HG02885 (cell line): ENCODE data around the gene GM2A.
"Not testable (repeated sequence)": the region's sequence is repeated elsewhere in the genome, so short reads cannot be mapped to it uniquely, and the experiment has no call there.

Source experiments
- ATAC-seq: cut with Tn5 transposase; IDR thresholded peaks from one replicate; pipeline ENCODE4 v1.9.1; 2021; ENCODE audit warnings: mild to moderate bottlenecking; ENCODE audit not compliant: unreplicated experiment, poor library complexity

Gene GM2A

DNA sequence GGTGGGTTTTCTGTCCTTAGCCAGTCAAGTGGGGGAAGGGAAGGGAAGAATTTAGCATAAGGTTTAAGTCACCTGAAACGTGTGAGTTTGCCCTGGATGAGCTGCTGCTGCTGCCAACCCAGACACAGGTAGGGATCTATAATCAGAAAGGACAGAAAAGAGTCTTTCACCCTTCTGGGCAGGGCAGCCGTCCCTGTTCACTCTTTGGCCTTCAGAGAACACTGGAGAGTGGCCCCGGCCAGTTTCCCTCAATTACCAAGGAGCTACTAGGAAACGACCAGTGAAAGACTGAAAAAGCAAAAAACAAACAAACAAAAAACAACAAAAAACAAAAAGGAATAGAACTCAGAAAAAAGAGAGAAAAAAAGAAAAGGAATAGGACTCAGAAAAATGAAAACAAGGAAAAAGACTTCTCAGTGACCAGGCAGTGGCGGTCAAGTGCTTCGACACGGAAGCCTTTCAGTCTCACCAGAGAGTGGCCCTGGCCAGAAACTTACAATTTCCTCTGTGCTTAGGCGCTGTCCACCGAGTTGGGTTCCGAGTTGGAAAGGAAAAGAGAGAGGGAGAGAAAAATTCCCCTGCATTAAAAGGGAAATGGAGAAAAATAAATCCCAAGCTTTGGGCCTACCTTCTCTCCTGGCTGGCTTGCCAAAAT is 2.5 kb upstream of the GM2A start:
- ATAC-seq, result no peak

DNA sequence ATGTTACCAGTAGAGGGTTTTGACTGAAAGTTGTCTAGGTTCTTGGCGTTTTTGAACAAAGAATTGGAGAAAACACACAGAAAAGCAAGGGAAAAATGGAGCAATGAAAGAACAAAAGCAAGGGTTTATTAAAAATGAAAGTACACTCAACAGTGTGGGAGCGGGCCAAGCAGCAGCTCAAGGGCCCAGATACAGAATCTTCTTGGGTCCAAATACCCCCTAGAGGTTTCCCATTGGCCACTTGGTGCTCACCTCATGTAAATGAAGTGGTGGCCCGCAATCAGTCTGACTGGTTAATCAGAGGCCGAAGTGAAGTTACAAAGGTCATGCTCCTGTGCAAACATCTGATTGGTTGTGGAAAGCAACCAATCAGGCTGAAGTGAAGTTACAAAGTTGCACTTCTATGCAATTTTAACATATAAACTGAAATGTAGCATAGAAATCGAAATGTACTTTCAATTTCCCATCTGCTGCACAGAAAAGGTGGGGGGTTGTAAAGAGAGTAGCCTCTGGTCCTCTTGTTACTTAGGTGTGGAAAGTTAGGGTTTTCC is 1.9 kb upstream of the GM2A start:
- ATAC-seq, result no peak

DNA sequence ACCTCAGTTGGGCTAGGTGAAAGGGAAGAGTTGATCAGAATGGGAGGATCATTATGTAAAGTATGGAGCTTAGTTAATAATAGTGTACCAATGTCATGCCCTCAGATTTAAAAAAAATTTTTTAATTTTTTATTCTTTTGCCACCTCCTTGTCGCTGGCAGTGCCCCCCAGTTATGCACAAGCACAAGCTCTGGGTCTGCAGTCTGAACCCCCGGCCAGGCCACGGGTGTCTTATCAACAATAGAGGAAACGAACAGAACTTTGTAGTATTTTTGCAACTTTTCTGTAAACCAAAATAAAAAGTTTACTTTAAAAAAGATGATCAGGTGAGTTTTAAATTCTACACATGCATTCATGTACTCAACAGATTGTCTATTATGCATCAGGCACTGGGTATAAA is 1.4 kb upstream of the GM2A start:
- ATAC-seq, result no peak

DNA sequence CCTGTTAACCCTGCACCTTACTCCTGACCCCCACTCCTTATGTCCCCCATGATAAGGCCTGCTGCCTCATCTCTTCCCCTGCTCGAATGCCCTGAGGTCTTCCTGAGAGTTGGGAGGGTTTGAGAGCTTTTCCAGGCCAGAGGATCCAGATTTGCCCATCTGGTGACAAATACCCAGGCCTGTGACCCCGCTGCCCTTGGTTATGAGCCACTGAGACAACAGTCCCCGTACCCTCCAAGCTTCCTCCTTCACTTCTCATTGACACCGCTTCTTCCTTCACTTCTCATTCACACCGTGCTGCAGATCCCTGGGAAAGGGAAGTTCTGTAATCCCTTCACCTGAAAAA is 593 bp downstream of the GM2A start:
- no peak for ATAC-seq

DNA sequence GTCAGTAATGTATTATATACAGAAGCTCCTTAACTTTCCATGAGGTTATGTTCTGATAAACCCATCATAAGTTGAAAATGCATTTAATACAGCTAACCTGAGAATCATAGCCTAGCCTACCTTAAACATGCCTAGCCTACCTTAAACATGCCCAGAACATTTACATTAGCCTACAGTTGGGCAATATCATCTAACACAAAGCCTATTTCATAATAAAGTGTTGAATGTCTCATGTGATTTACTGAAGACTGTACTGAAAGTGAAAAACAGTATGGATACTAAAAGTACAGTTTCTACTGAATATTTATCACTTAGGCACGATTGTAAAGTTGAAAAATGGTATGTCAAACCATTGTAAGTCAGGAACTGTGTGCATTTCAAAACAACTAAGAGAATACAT is 1.6 kb downstream of the GM2A start:
- ATAC-seq, result no peak

DNA sequence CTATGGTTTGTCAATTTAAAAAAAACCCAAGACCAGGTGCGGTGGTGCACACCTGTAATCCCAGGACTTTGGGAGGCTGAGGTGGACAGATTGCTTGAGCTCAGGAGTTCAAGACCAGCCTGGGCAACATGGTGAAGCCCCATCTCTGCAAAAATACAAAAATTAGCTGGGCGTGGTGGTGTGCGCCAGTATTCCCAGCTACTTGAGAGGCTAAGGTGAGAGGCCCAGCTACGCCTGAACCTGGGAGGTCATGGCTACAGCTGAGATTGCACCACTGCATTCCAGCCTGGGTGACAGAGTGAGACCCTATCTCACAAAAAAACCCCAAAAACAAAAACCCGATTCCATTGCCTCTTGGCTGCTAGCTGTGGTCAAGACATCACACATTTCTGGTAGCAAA is 2.0 kb downstream of the GM2A start:
- ATAC-seq, result not testable (repeated sequence)

DNA sequence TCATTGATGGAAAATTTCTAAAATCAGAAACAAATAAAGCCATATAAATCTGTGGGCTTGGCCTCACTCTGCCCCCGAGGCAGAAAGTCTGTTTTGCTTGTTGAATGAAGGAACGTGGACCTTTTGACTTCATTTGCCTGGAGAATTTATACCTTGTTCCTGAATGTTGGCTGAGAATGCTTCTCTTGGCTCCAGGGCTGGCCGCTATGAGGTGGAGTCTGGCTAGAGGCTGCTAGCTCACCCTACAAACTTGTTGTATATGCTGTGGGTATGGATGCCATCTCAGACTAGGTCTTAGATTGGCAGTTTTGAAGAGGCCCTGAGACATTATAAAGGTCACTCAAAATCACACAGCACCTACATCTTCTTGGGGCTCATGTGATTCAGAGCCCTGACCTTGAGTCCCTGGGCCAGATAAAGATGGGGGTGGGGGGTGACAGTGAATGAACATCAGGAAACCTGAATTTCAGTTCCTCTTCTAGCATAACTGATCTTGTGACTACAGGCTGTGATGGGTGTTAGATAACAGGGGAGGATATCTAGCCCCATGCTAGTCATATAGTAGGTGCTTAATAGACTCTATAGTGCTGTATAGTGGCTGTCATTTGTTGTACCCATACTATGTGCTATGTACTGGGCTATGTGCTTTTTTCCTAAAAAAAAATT is 2.8 kb downstream of the GM2A start:
- peak; percentile 51 for ATAC-seq

DNA sequence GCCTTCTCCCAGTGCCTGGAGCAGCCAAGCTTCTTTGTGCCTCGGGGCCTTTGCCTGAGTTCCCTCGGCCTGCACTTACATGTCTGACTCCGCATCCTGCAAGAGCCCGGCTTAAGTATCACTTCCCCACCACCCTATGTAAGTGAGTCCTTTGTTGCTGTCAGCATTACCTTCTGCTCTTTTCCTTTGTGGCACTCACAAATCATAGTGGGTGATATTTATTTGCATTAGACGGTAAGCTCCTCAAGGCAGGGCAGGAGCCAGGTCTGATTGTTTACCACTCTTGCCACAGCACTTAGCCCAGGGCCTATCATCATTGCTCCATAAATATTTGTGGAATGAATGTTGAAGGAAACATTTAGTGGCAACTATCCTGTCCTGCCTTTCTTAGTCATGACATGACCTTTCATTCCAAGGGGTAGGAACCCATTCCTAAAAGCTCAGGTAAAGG is 4.8 kb downstream of the GM2A start:
- ATAC-seq, result peak; percentile 33

DNA sequence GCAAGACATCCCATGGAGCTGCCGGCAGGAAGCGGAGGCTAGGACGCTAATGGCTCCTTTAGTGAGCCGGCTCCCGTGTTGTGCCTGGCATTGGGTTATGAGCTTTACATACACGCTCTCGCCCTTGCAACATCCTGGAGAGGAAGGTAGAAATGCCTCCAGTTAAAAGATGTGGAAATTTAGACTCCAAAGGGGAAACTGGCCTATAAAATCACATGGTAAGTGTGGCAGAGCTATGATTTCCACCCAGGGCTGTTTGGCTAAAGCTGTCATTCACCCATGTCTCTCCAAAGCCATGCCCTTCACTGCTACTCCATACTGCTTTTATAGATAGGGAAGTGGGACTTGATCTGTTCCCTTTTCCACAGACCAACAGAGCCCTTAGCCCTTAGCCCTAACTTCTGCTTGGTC is 5.2 kb downstream of the GM2A start:
- no peak for ATAC-seq

DNA sequence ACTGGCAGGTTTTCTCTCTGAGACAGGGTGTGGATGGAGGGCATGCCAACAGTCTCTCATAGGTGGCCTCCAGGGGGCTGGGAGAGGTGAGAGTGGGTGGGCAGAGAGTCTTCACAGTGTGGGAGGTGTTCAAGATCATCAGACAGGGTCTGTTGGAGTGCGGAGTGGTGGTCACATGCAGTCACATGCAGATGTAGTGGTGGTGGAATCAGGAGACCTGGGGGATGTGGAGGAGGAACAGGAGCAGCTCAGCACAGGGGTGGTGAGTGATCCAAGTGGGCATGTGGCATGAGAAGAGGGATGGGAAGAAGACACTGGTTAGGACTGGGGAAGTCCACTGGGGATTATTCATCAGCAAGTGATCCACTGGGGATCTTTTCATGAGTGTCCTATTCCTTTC is 5.8 kb downstream of the GM2A start:
- ATAC-seq, result no peak

DNA sequence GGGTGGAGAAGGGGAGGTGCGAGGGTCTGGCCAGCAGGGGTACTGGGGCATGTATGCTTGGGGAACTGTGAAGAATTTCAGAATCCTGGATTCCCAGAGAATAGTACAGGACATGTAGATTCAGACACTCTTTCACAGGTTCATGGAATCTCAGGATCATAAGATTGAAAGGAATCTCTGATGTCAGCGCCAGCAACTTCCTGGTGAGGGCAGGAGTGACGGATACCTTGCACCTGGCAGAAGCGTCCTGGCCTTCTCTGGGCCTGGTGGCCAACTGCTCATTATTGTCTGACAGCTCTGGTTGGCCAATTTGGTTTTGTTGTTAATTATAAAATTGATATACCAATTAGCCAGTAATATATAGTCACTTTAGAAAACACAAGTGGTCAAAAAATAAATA is 6.9 kb downstream of the GM2A start:
- no peak for ATAC-seq

DNA sequence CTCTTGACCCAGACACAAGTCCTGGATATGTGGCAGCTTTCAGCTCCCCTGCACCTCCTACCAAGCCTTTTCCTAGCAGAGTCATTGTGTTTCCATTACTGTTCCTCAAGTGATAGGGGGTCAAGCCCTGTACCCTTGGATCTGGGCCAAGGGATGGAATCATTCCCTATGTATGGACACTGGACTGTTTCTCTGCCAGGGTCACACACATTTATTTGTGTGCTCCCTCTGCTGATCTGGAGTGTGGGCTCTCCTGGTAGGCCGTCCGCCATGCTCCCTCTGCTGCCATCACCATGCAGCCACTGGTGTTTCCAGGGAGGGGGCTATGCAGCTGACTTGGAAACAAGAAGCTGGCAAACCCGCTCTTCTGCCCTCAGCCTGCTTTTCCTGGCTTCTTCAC is 9.5 kb downstream of the GM2A start:
- ATAC-seq, result no peak

DNA sequence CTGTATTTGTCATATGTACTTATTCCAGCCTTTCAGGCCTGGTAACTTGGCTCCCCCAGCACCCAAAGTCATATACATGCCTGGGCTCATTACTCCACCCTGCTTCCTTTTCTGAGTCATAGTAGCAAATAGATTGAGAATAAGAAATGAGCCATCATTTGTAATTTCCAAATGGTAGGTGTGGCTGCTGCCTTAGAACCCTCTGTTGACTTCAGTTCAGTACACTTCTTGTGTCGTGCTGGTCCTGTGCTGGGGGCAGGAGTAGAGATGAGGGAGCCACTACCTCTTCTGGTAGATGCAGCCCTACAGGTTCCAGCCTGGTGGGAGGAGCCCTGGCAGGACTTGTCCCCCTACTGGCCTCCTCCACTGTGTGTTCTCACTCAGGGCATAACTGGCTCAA is 11.1 kb downstream of the GM2A start:
- ATAC-seq, result peak; percentile 60

DNA sequence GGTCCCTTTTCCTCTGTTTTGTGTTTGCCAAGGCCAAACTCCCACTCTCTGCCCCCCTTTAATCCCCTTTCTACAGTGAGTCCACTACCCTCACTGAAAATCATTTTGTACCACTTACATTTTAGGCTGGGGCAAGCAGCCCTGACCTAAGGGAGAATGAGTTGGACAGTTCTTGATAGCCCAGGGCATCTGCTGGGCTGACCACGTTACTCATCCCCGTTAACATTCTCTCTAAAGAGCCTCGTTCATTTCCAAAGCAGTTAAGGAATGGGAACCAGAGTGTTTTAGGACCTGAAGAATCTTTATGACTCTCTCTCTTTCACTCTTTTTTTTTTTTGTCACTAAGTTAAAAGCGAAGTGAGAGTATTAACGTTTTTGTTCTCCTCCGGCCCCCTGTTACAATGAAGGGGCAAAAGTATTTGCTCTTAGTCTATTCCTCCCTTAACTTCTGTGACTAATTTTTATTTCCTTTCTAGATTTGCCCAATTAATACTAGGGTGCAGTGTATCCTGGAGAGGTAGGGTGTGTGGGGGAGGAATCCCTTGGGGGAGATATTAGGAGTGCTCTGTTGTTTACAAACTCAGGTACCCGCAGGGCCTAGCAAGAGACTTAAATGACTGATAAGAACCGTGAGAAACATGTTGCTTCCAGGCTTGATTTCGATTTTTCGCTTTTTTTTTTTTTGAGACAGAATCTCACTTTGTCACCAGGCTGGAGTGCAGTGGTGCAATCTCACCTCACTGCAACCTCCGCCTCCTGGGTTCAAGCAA is 14.7 kb downstream of the GM2A start:
- ATAC-seq, result no peak

DNA sequence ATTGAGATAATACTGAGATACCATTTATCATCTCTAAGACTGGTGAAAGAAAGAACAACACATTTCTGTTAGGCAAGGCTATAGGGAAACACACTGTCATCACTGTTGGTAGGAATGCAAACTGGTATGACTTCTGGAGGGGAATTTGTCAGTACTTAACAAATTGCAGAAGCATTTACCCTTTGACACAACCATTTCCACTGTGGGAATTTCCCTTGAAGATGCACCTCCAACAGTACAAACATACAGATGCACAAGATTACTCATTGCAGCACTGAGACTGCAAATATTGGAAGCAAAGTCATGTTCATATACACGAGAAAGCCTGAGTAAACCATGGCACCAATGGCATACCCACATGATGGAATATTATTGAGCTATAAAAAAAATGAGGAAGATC is 17.6 kb downstream of the GM2A start:
- peak; percentile 93 for ATAC-seq

DNA sequence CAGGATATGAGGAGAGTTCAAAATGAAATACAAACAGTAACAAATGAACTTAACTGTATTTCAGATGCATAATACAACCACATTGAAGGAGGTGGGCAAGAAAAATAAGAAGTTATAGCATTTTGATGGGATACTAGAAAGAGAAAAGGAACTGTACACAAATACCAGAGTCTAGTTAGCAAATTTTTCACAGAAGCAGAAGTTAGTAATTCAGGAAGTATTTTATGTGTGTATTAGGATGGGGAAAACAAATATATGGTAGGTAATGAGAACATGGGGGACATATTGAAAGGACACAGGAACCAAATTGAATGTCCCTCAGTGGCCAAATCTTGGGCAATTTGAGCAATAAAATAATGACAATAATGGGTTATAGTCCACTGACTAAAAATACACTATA is 18.4 kb downstream of the GM2A start:
- ATAC-seq, result no peak

DNA sequence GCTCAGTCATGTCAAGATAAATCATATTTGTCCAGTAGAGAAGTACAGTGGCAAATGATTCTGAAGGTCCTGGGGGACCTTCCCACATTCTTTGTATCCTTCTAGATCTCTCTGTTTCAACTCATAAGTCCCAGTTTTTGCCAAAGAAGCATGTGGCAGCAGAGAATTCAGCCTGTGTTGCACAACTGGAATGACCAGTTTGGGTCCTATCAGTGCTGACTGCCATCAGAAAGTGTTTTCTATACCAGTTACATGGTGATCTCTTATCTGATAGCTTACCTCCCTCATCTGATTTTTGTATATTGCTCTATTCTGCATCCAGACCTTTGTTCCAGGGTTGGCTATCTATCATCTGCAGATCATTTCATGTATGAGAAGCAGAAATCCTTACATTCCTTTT is 21.7 kb downstream of the GM2A start:
- ATAC-seq, result no peak

DNA sequence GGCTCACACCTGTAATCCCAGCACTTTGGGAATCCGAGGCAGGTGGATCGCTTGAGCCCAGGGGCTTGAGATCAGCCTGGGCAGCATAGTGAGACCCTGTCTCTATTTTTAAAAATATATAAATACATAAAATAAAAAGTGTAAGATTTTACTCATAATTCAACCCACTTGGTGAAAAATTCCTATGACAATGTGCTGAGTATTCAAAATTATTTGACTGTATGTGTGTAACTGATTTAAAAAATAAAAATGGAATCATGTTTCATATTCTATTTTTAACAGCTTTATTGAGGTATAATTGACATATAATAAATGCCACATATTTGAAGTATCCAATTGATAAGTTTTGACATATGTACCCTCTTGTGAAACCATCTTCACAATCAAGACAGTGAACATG is 22.8 kb downstream of the GM2A start:
- ATAC-seq, result no peak

DNA sequence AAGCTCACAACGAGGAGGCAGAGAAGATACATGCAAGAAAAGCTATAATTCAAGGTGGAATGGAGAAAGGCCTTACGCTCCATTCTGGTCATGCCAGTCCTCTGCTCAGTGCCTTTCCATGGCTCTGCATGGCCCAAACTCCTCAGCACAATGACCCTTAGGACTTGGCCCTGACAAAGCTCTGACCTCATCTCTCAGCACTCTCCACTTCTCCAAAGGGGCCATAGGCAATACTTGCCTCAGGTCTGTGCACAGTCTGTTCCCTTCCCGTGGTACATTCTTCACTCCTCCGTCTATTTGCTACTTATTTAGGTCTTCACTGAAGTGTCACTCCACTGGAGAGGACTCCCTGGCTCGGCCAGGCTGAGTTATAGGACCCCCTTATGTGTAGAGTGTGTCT is 25.9 kb downstream of the GM2A start:
- no peak for ATAC-seq

DNA sequence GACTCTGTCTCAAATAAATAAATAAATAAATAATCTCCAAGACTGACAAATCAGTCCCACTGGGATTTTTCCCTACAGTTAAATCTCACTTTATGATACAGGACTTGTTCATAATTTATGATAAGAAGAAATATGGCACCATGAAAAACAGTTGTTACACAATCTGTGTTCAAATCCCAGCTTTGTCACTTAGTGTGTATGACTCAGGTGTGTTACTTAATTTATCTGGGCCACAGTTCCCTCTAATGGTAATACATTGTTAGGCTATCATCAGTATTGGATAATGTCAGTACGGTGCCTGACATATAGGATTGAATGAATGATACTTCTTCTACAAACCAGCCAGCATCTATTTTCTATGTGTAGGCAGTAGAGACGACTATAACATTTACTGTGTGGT is 27.5 kb downstream of the GM2A start:
- ATAC-seq, result no peak

DNA sequence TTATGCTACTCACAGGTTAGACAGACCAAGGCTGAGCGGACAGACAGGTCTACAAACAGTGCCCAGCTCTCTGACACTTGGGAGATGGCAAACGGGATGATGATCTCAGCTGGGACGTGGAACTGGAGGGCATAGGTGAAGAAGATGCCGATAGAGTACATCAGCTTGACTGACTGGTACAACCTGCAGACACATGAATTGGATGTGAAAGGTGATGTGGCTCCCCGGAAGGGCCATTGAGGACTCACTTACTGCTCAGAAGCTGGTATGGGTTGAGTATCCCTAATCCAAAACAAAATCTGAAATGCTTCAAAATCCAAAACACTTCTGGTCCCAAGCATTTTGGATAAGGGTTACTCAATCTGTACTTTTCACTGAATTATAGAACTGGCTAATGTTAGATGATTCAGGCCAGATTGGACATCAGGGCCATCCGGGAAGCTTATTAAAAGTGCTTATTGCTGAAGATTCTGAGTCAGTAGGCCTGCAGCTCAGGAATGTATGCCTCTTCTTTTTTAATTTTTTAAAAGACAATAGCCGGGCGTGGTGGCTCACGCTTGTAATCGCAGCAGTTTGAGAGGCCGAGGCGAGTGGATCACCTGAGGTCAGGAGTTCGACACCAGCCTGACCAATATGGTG is 28.1 kb downstream of the GM2A start:
- no peak for ATAC-seq
